Breast epithelium (tissue), 3 donors: ENCODE results near the gene ROR1.

Experiments
- CTCF ChIP-seq, 3 donors: fragments of 450-650 bp; IDR thresholded peaks; one replicate each; pipeline ENCODE4 v1.5.1; 2016 to 2017; ENCODE audit warnings: antibody characterized with exemption in 3 of 3, mild to moderate bottlenecking in 3 of 3, moderate library complexity in 3 of 3
- POLR2A ChIP-seq: fragments of 450-650 bp; IDR thresholded peaks from one replicate; pipeline ENCODE4 v1.6.1; 2016; ENCODE audit warnings: antibody characterized with exemption, mild to moderate bottlenecking, moderate library complexity

- TF ChIP-seq POLR2A (no peak), CTCF (IDR thresholded peaks at IDR 0.05) (no peak)
Measured at GRCh38 chr1:64161357-64161941, 387.6 kb downstream of the ROR1 start.
